HG03159 (cell line): ENCODE results near the gene AP3S2.
"Not testable (repeated sequence)": the region's sequence is repeated elsewhere in the genome, so short reads cannot be mapped to it uniquely, and the experiment has no call there.

Experiments used
- ATAC-seq: cut with Tn5 transposase; IDR thresholded peaks from one replicate; pipeline ENCODE4 v1.9.1; 2021; ENCODE audit warnings: mild to moderate bottlenecking, moderate library complexity; ENCODE audit not compliant: unreplicated experiment

Gene AP3S2

DNA sequence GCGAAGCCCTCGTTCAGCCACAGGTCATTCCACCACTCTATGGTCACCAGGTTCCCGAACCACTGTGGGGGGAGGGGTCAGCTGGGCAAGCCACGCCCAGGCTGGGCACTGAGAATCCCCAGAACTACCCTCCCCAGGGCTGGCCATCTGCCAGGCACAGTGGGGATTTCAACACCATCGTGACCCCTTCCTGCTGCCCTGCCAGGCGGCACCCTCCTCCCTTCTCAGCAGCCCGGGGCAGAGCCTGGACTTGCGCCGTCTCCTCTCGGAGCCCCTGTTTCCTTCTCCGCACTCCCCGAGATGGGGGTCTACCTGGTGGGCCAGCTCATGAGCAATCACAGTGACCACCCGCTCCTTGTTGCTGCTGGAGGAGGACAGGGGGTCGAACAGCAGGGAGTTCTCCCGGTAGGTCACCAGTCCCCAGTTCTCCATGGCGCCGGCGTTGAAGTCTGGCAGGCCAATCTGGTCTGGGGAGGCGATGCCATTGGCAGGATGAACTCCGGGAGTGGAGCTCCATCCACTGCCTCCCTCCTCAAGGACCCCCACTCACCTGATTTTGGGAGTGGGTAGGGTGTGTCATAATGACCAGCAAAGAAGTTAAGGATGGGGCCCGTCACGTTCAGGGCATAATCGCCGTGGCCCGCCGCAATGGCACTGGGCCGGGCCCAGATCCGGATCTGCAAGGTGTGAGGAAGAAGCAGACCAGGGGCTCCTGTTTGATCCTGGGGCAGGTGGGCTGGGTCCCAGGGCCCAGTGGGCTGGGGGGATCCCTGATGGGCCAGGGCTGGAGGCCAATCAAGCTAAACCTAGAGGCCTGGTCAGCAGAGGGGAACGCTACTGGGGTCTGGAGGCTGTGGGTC, 89.6 kb downstream of the AP3S2 start:
- no peak for ATAC-seq

DNA sequence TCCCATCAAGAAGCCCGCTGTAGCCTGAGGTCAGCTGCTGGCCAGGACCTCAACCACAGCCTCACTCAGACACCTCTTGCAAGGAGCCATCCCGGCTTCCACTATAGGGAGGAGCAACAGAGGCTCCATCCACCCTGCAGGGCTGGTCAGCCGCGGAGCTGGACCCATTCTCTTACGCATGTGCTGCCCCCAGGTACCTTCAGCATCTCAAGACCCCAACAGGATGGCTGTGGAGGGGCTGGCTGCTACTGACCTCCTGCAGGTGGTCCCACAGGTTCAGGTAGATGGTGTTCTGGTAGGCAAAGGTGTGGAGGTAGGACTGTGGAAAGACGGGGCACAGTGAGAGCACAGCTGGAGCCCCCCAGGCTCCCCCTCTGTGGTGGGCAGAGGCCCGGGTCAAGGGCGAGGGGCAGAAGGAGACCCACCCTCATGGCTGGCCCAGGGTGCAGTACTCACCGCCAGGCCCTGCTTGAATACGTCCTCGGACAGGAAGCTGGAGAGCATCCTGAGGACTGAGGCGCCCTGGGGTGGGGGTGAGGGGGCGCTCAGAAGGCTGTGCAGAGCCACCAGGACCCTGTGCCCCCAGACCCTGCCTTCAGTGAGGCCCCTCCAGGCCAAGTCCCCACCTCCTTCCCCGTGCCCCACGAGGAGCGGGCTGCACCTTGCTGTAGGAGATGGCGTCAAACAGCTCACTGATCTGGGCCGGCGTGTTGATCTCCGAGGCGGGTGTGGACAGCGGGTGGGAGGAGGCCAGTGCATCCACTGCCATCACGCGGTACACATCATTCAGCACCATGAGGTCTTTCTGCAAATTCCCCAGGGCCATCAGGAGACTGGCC, 90.6 kb downstream of the AP3S2 start:
- ATAC-seq: no peak

DNA sequence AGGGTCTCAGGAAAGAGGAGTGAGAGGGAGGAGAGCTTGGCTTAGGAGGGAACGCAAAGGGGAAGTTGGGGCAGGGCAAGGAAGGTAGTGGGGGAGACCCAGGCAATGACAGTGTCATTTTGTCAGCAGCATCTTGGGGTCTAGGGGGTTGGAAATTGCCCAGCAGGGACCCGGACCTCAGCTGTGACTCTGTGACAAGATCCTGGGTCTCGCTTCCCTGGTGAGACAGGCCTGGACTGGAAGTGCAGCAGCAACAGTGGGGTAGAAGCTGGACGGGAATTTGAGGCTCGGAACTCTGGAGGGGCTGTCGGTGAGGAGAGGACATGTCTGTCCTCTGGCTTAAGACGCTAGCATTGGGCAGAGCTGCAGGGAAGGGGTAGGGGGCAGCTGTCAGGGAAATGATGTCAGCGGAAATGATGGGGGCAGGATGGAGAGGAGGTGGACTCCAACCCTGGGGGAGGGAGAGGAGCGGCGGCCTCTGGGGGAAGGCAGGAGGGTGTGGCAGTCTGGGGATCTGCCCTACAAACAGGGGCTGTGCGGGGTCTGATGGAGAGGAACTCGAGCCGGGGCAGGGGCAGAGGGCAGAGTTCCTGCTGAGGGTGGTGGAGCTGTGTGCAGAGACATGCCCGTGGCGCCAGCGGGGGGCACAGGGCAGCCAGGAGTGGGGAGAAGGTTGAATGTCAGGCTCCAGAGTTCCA, 91.4 kb downstream of the AP3S2 start:
- ATAC-seq: no peak

DNA sequence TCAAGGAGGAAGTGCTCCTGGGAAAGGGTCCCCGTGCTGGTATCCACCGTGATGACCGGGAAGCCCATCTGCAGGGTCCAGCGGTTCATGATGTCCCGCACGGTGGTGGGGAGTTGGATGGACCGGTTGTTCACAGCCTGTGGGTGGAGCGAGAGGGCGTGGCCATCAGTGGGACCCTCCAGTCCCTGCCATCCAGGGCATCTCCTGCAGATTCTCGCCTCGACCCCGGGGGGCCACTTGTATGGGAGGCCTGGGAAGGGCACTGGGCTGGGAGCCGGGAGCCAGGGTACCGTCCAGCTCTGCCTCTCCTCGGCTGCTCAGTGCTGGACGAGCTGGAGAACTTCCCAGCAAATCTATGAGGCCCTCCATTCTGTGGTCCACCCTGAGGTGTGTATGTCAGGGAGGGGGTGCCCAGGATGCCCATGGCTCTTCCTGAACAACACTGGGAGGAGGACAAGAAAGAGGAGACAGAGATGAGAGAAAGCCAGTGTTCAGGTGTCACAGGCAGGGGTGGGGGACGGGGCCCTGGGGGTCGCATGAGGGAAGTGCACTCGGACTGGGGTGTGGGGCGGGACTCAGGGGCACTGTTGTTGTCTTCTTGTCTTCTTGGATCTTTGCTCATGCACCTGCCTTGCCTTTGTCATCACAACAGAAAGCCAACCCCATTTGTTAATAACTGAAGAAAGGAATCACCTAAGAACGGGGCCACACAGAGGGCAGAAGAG, 92.2 kb downstream of the AP3S2 start:
- no peak for ATAC-seq

DNA sequence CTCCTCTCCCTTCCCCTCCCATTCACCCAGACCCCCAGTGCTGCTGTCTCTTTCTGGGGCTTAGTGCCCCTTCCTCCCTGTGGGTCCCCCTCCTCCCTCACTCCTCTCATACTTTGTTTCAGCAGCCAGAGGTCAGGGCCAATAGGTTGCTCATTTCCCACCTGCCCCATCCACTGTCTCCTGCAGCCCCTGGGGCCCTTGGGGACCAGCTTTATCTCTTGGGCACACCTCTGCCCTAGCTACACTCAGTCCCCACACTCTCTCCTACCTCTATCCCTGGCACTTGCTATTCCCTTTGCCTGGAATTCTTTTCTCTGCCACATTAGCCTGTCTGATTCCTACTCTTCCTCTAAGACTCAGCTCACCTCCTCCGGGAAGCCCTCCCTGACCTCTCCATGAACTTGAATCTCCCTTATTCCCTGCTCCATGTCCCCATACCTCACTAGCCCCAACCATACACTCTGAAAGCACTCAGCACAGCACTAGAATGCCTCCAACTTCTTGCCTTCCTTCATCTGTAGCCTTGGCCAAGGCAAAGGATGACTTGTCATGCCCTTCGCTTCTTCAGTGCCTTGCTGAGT, 93.8 kb downstream of the AP3S2 start:
- no peak for ATAC-seq

DNA sequence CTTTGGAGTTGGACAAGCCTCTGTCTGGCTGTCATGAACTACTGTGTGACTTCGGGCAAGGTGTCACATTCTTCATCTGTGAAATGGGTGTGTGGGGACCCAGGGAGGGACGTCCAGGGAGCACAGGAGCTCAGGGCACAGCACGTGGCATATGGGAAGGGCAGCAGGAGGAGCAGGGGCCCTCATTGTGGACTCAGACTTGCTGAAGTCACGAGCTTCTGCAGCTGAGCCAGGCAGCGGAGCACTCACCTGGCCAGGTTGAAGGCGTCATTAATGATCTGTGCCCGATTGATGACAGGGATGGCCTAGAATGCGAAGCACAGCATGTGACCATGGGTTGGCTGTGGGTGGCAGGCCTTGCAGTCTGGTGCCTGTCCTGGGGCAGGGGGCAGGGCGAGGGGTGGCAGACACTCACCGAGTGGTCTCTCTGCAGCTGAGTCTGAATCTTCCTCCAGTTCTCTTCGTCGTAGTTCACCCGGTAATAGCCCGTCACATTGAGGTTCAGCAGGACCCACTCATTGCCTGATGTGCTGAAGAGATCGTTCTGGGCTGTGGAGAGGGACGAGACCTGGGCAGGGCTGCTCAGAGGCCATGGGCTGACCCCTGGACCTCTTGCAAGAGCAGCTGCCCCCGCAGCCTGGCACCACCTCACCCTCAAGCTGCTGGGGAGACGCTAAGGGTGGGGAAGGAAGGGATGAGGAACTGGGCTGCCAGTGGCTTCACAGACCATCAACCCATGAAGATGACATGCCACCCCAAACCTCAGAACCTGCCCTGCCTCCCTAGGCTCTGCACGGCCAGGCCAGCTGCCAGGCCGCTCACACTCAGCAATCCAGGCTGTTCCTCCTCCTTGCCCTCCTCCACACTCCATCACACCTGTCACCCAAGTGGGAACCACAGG, 94.5 kb downstream of the AP3S2 start:
- ATAC-seq: no peak

DNA sequence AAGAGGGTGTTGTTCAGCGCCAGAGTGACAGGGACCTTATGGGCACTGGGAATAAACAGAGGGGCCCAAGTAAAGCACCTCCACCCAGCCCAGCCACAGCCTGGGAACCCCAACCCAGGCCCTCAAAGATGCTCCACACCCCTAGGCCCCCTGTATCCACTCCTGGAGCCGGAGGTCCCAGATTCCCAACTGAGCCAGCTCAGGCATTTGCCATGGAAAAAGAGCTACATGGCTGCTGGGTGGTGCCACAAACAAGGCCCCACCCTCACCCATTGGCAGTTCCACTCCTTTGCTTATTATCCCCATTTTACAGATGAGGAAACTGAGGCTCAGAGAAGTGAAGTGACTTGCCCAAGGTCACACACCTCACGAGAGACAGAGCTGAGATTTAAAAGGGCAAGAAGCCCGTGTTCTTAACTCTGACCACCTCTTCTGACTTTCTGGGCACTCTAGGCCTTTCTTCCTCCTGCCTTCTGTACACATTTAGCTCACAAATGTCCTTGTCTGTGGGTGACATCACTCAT, 96.1 kb downstream of the AP3S2 start:
- no peak for ATAC-seq

DNA sequence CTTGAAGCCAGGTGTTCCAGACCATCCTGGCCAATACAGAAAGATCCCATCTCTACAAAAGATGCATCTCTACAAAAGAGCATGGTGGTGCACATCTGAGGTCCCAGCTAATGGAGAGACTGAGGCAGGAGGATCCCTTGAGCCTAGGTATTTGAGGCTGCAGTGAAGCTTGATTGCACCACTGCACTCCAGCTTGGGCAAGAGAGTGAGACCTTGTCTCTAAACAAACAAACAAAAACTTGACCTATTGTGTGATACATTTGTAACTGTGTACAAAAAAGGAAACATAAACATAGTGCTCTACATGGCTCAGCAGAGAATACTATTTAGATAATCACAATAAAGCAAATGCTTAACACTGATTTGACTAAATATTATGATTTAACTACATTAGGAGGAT, 97.8 kb downstream of the AP3S2 start:
- ATAC-seq: no peak

DNA sequence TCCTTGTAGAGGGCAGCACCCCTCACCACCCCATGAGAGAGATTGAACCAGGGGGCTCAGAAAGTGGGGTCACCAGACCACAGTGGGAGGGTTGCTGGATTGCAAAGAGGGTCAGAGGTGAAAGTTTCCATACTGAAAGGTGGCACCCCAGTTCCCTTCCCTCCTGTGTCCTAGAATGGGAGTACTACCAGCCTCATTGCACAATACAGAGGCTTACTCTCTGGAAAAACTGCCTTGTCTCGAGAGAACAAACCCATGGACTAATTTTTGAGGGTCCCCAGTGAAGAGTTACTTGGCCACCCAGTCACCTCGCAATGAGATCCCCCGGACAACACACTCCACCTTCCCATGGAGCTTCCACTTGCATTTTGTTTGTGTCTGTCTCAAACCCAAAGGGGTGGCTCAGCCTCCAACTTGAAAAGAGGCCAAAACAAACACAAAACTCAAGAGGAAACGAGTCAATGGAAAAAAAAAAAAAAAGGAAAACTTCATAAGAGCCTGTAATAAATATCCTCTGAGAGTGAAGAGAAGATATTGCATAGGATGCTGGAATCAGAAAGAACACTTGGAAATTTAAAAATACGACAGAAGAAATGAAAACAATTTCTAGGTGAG, 99.1 kb downstream of the AP3S2 start:
- ATAC-seq: no peak

DNA sequence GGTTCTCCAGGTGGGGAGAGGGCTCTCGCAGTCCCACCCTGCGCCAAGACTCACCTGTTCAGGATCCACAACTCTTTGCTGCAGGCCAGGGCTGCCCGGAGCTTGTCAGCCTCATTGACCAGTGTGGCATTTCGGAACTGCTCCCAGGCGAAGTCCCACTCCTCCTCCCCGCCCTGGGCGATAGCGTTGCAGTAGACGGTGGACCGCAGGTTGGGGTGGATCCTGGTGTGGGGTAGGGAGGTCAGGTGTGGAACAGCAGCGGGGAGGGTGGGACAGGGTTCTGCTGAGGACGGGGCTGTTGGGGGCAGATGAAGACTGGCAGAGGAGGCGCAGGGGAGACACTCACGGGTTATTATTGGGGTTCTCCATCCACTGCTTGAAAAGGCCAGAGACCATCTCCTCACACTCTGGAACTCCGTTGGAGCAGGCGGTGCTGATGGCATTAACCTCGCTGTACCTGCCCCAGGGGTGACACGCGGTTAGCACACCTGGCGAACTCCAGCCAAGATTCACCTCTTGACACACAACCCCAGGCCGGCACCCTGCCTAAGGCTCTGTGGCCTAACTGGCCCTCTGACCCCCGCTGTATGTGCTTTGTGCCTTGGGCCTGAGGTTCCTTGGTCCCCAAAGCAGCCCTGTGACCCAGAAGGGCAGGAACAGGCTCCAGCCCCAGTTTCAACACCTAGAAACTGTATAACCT, 101.5 kb downstream of the AP3S2 start:
- no peak for ATAC-seq

DNA sequence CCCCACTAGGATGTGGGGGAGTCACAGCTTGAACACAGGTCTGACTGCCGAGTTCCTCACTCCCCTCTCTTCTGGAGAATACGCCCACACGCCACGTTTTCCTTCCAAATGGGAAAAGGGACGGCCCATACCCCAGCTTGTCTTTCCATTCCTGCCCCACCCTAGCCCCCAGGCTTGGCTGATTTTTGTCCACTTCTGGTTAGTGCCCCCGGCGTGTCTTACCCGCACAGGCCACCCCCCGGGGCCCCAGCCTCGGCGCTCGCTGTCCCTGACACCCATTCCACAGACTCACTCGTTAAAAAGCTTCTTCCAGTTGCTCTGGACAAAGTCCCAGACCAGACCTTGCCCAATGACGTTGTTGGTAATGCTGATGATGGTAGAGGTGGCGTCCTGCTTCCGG, 103.1 kb downstream of the AP3S2 start:
- ATAC-seq: no peak

DNA sequence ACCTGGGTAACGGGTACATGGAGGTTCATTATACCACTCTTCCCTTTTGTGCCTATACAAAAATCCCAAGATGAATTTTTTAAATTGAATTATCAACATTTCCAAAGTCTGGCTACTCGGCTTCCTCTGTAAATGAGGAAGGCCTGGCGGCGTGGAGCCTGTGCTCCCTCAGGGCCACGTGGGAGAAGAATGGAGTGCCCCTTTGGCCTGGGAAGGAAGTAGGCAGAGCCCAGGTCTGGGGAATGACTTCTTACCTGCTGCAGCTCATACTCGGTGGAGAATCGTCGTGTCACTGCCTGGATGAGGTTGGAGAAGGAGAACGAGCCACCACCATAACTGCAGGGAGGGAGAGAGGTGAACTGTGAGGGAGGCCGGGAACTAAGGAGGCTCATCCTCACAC, 103.6 kb downstream of the AP3S2 start:
- no peak for ATAC-seq

DNA sequence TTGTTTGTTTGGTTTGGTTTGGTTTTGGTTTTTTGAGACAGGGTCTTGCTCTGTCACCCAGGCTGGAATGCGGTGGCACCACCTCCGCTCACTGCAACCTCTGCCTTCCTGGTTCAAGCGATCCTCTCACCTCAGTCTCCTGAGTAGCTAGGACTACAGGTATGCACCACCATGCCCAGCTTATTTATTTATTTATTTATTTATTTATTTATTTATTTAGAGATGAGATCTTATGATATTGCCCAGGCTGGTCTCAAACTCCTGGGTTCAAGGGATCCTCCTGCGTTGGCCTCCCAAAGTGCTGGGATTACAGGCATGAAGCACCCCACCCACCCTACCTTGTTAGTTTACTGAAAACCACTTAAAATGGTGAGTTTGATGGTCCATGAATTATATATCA, 105.2 kb downstream of the AP3S2 start:
- not testable (repeated sequence) for ATAC-seq

DNA sequence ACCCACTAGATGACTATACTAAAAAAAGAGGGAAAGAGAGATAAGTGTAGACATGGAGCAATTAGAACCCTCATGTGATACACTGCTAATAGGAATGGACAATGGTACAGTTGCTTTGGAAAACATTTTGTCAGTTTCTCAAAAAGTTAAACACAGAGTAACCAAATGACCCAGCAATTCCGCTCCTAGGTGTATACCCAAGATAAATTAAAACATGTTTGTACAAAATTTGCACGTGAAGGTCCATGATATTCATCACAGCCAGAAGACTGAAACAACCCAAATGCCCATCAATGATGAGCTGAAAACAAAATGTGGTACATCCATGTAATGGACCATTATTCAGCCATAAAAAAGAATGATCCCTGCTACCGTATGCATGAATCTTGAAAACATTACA, 105.8 kb downstream of the AP3S2 start:
- ATAC-seq: no peak

DNA sequence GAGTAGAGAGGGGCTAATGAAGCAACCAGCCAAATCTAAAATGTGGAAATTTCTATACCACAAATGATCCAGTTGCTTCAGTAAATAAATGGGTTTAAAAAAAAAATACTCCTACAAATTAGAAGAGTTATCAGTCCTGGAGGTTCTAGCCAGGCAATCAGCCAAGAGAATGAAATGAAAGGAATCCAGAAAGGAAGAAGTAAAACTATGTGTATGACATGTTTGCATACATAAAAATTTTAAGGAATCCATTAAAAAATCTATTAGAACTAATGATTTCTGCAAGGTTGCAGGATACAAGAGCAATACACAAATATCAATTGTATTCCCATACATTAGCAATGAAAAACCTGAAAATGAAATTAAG, 108.0 kb downstream of the AP3S2 start:
- ATAC-seq: no peak

DNA sequence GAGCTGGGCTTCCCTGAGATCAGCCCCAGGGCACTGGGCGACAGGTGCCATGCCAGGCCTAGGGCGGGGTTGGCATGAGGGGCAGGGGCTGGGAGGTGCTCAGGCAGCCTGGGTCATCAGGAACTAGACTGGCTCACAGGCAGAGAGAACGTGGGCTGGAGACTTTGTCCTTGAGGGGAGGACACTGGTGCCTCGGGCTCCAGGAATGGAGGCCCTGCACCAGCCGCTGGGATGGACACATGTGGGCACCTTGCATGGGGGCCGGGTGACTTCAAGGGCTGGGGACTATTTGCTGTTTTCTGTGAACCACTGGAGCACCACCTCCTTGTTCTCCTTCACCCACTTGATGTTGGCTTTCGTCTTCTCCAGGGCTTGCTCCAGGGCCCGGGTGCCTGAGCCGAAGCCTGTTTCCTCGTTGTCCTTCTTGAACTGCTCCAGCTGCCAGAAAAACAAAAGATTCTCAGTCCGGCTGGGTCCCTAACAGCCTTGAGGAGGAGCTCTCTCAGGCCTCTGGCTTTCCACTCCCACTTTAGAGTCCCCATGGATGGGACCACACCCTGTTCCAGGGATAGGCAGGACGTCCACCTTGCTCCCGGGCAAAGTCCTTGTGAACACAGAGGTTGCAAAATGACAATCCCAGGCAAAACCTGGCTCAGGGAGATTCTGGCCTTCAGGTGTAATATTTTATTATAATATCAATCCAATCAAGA, 108.6 kb downstream of the AP3S2 start:
- ATAC-seq: no peak

DNA sequence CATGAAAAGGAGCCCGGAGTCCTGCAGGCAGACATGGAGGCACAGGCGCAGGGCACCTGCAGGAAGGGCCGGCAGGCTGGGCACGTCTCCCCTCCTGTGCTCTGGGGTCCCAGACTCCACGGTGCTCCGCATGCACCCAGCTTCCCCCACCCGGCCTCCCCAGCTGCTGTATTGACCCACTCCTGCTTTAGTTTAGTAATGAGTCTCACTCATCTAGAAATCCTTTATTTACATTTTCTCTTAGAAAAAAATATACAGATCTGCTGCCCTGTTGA, 109.2 kb downstream of the AP3S2 start:
- no peak for ATAC-seq
